GM19397 (cell line): Measurements from ENCODE around the gene PIK3C2G.
"Not testable (repeated sequence)": the region's sequence is repeated elsewhere in the genome, so short reads cannot be mapped to it uniquely, and the experiment has no call there.

Experiments
- ATAC-seq: cut with Tn5 transposase; IDR thresholded peaks from one replicate; pipeline ENCODE4 v1.9.1; 2021; ENCODE audit warnings: mild to moderate bottlenecking, moderate library complexity; ENCODE audit not compliant: unreplicated experiment

Gene PIK3C2G

GRCh38 chr12:18461758-18462157, 200.4 kb downstream of the PIK3C2G start:
- ATAC-seq = no peak

GRCh38 chr12:18462442-18462841, 201.1 kb downstream of the PIK3C2G start:
- no peak for ATAC-seq

GRCh38 chr12:18467620-18468245, 206.4 kb downstream of the PIK3C2G start:
- ATAC-seq = no peak

- no peak for ATAC-seq
Observed at GRCh38 chr12:18468246-18469075, 207.1 kb downstream of the PIK3C2G start.

GRCh38 chr12:18470251-18470650, 208.9 kb downstream of the PIK3C2G start:
- ATAC-seq = no peak

GRCh38 chr12:18472304-18472703, 211.0 kb downstream of the PIK3C2G start:
- no peak for ATAC-seq

- no peak for ATAC-seq
Observed at GRCh38 chr12:18472806-18473205, 211.5 kb downstream of the PIK3C2G start.

- ATAC-seq = no peak
Observed at GRCh38 chr12:18476861-18477260, 215.5 kb downstream of the PIK3C2G start.

GRCh38 chr12:18479256-18479655, 217.9 kb downstream of the PIK3C2G start:
- no peak for ATAC-seq

- ATAC-seq = no peak
Observed at GRCh38 chr12:18482601-18483120, 221.3 kb downstream of the PIK3C2G start.

- ATAC-seq = no peak
Observed at GRCh38 chr12:18483698-18484325, 222.5 kb downstream of the PIK3C2G start.

- ATAC-seq = no peak
Observed at GRCh38 chr12:18486036-18486435, 224.7 kb downstream of the PIK3C2G start.

- no peak for ATAC-seq
Observed at GRCh38 chr12:18487509-18487908, 226.2 kb downstream of the PIK3C2G start.

GRCh38 chr12:18492372-18493025, 231.2 kb downstream of the PIK3C2G start:
- no peak for ATAC-seq

- no peak for ATAC-seq
Observed at GRCh38 chr12:18496156-18496555, 234.8 kb downstream of the PIK3C2G start.

- ATAC-seq = not testable (repeated sequence)
Observed at GRCh38 chr12:18500160-18500574, 238.8 kb downstream of the PIK3C2G start.

- ATAC-seq = not testable (repeated sequence)
Observed at GRCh38 chr12:18500736-18501135, 239.4 kb downstream of the PIK3C2G start.

GRCh38 chr12:18502422-18502968, 241.2 kb downstream of the PIK3C2G start:
- ATAC-seq = no peak

GRCh38 chr12:18521461-18521860, 260.1 kb downstream of the PIK3C2G start:
- ATAC-seq = no peak

GRCh38 chr12:18522806-18523205, 261.5 kb downstream of the PIK3C2G start:
- ATAC-seq = no peak

GRCh38 chr12:18542497-18542896, 281.2 kb downstream of the PIK3C2G start:
- ATAC-seq = not testable (repeated sequence)
